SU-DHL-6 (cell line): ENCODE data around the gene NCEH1.

ENCODE experiments used
- H2AFZ ChIP-seq: fragments of 200-600 bp; sonication (generic); 2 replicates; pipeline ENCODE4 v1.6.1; 2014; ENCODE audit warnings: low read depth, mild to moderate bottlenecking, moderate library complexity, mixed read lengths, antibody characterized with exemption, low read length; ENCODE audit not compliant: severe bottlenecking
- H3F3A ChIP-seq: fragments of 200-600 bp; shearing (Covaris generic); 2 replicates; pipeline ENCODE4 v1.6.0; 2016; ENCODE audit warnings: antibody characterized with exemption, mild to moderate bottlenecking; ENCODE audit not compliant: insufficient read depth
- H3K27ac ChIP-seq: fragments of 200-600 bp; sonication (generic); 2 replicates; pipeline ENCODE4 v1.5.1; 2016; ENCODE audit warnings: low read depth, mild to moderate bottlenecking, low read length, moderate library complexity, mixed read lengths
- H3K27me3 ChIP-seq: fragments of 200-600 bp; sonication (generic), shearing (Covaris generic); 2 replicates; pipeline ENCODE4 v1.6.0; 2014; ENCODE audit warnings: mild to moderate bottlenecking, low read length
- H3K36me3 ChIP-seq: fragments of 200-600 bp; sonication (generic); 2 replicates; pipeline ENCODE4 v1.6.1; 2014; ENCODE audit warnings: mild to moderate bottlenecking, low read length, mixed read lengths
- H3K4me2 ChIP-seq: fragments of 300-600, 200-600 bp; shearing (Covaris generic), sonication (generic); 2 replicates; pipeline ENCODE4 v1.6.0; 2014; ENCODE audit warnings: low read length, low read depth, mild to moderate bottlenecking; ENCODE audit not compliant: poor library complexity, severe bottlenecking
- H3K4me3 ChIP-seq: fragments of 200-600 bp; sonication (generic); 2 replicates; pipeline ENCODE4 v1.5.1; 2014; ENCODE audit warnings: antibody characterized with exemption, low read length, mild to moderate bottlenecking, mixed read lengths; ENCODE audit not compliant: insufficient read depth, poor library complexity, severe bottlenecking
- H3K79me2 ChIP-seq: fragments of 200-600 bp; sonication (generic); 2 replicates; pipeline ENCODE4 v1.6.1; 2014; ENCODE audit warnings: mild to moderate bottlenecking, low read length, moderate library complexity; ENCODE audit not compliant: insufficient read depth
- H3K9ac ChIP-seq: fragments of 200-600 bp; sonication (generic); 2 replicates; pipeline ENCODE4 v1.7.0; 2014; ENCODE audit warnings: mild to moderate bottlenecking, low read length
- H3K9me2 ChIP-seq: fragments of 200-600 bp; sonication (generic); replicated peaks from 2 replicates; pipeline ENCODE4 v1.6.1; 2014; ENCODE audit warnings: low read length; ENCODE audit not compliant: insufficient read depth
- H3K9me3 ChIP-seq: fragments of 200-600 bp; sonication (generic); 2 replicates; pipeline ENCODE4 v1.6.1; 2014; ENCODE audit warnings: low read length, mixed read lengths; ENCODE audit not compliant: insufficient read depth
- H4K20me1 ChIP-seq: fragments of 200-600 bp; sonication (generic); 2 replicates; pipeline ENCODE4 v1.6.1; 2014; ENCODE audit warnings: low read depth, mild to moderate bottlenecking, antibody characterized with exemption, low read length, moderate library complexity, mixed read lengths
- CTCF ChIP-seq: fragments of 200-600 bp; sonication (generic); IDR thresholded peaks from one replicate; pipeline ENCODE4 v1.5.1; 2017; ENCODE audit warnings: antibody characterized with exemption, mild to moderate bottlenecking, low read length, moderate library complexity; ENCODE audit not compliant: insufficient read depth, poor library complexity, severe bottlenecking
- EZH2phosphoT487 ChIP-seq: fragments of 200-600 bp; sonication (generic), shearing (Covaris generic); conservative IDR thresholded peaks from 2 replicates; pipeline ENCODE4 v1.6.1; 2018; ENCODE audit warnings: mild to moderate bottlenecking, antibody characterized with exemption, low read length, moderate library complexity, mixed read lengths

Gene NCEH1

GRCh38 chr3:172702256-172702655 is 8.6 kb downstream of the NCEH1 start:
- Histone ChIP-seq H3K36me3 (no peaks in the 10 kb centered on the region), H3K9ac (no peak overlapping the region), H3K79me2 (peaks cover 22% of the 10 kb centered on the region), H3K9me2 (no peaks in the 10 kb centered on the region), H2AFZ (no peak overlapping the region), H3K4me3 (no peak overlapping the region), H4K20me1 (no peaks in the 10 kb centered on the region), H3K4me2 (no peak overlapping the region), H3K9me3 (no peaks in the 10 kb centered on the region), H3K27me3 (no peaks in the 10 kb centered on the region), H3K27ac (no peak overlapping the region), H3F3A (no peaks in the 10 kb centered on the region)
- no peak for TF ChIP-seq EZH2phosphoT487
- no peak for TF ChIP-seq CTCF

- Histone ChIP-seq H3K4me3 (no peak overlapping the region), H3K4me2 (no peak overlapping the region), H3F3A (no peaks in the 10 kb centered on the region), H3K36me3 (no peaks in the 10 kb centered on the region), H3K9me2 (no peaks in the 10 kb centered on the region), H3K9me3 (no peaks in the 10 kb centered on the region), H3K27me3 (no peaks in the 10 kb centered on the region), H3K27ac (no peak overlapping the region), H3K9ac (no peak overlapping the region), H4K20me1 (no peaks in the 10 kb centered on the region), H2AFZ (no peak overlapping the region), H3K79me2 (peaks cover 22% of the 10 kb centered on the region)
- TF ChIP-seq CTCF = no peak
- no peak for TF ChIP-seq EZH2phosphoT487
These were observed 9.1 kb downstream of the NCEH1 start for GRCh38 chr3:172701751-172702150.

GRCh38 chr3:172700936-172701455 is 9.9 kb downstream of the NCEH1 start:
- no peak overlapping the region for H2AFZ ChIP-seq
- H3K79me2 ChIP-seq = peaks cover 28% of the 10 kb centered on the region
- TF ChIP-seq EZH2phosphoT487 = no peak
- TF ChIP-seq CTCF = no peak

More at GRCh38 chr3:172700936-172701455, 9.9 kb downstream of the NCEH1 start:
- Histone ChIP-seq H3K9me2 (no peaks in the 10 kb centered on the region), H3F3A (no peaks in the 10 kb centered on the region), H3K4me3 (no peak overlapping the region), H3K9ac (no peak overlapping the region), H3K4me2 (no peak overlapping the region), H3K27me3 (no peaks in the 10 kb centered on the region), H3K36me3 (no peaks in the 10 kb centered on the region), H4K20me1 (no peaks in the 10 kb centered on the region), H3K9me3 (no peaks in the 10 kb centered on the region), H3K27ac (no peak overlapping the region)
